ENCODE results near the gene TXNL4B.
"Not testable (repeated sequence)": the region's sequence is repeated elsewhere in the genome, so short reads cannot be mapped to it uniquely, and the experiment has no call there.

TXNL4B gene

GRCh38 chr16:72111657-72112451 is 18.4 kb upstream of the TXNL4B start:
- no peak for DNase-seq

GRCh38 chr16:72110662-72111615 is 17.5 kb upstream of the TXNL4B start:
- DNase-seq = no peak

DNA sequence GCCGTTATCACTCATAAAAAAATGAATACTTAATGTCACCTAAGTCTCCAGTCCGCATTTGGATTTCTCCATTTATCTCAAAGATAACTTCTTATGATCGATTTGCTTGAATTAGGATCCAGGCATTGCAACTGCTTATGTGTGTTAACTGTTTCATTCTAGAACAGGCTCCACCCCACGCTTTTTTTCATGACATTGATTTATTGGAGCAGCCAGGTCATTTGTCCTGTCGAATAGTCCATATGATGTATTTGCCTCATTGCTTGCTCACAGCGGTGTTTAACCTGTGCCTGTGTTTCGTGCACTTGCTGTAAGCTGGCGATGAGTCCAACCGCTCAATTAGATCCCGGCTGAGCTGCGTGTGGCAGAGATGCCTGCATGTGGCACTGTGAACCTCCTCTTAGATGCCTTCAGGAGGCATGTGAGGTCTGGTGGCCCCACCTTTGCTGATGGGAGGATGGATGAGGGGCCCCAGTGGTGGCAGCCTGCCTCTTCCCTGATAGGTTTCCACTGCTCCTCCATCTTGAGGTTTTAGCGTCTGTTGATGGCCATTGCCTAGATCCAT is 16.6 kb upstream of the TXNL4B start:
- DNase-seq = no peak

- no peak for DNase-seq
These were observed 15.9 kb upstream of the TXNL4B start for GRCh38 chr16:72109300-72109699.

DNA sequence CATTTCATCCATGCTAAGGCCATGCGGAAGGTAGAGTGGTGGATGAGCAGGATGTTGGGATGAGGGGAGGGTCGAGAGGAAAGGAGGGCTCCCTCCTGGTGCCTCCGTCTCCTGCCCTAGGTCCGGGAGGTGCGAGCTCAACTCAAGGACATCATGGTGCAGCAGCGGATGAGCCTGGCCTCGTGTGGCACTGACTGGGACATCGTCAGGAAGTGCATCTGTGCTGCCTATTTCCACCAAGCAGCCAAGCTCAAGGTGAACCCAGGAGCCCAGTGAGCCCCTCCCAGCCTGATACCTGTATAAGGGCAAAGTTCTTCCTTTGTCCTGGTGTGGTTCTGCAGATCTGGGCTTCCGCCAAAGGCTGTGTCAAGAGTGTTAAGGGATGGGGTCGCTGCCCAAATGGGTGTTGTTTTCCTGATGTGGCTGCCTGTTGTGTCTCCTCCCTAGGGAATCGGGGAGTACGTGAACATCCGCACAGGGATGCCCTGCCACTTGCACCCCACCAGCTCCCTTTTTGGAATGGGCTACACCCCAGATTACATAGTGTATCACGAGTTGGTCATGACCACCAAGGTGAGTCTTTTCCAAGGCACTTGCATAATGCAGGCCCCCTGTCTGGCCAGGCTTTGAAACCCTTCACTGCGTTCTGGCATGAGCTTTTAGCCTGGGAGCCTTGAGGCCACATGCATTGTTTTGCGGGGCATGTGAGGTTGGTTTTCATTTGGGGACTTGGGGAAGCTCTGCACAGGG is 15.1 kb upstream of the TXNL4B start:
- no peak for DNase-seq

DNA sequence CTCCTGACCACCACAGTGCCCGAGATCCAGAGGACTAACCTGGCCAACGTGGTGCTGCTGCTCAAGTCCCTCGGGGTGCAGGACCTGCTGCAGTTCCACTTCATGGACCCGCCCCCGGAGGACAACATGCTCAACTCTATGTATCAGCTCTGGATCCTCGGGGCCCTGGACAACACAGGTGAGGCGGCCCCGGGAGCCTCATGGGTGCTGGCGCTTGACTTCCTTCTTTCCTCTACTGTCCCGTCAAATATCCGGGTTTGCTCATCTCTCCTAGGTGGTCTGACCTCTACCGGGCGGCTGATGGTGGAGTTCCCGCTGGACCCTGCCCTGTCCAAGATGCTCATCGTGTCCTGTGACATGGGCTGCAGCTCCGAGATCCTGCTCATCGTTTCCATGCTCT is 14.0 kb upstream of the TXNL4B start:
- DNase-seq = no peak

GRCh38 chr16:72105978-72106377 is 12.6 kb upstream of the TXNL4B start:
- DNase-seq = no peak

- DNase-seq = no peak
These were observed 11.5 kb upstream of the TXNL4B start for GRCh38 chr16:72104905-72105304.

- DNase-seq = no peak
These were observed 7.8 kb upstream of the TXNL4B start for GRCh38 chr16:72101195-72101594.

DNA sequence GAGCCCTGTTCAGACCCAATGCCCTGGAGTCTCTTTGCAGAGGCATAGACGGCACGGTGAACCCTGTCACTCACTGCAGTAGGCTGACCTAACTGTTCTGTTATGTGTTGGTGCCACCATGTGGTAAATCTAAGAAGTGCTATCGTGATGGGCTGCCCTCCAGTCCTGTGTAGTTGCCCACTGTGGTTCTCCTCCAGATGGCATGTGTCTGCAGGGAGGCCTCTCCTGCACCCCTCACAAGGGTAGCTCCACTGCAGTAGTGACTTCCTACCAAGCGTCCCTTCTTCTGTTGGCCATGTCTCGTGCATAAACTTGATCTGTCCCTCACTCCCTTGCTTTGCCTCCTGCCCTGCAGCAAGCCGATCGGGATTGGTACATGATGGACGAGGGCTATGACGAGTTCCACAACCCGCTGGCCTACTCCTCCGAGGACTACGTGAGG is 6.0 kb upstream of the TXNL4B start:
- peak; percentile 3 to 21 for DNase-seq

- no peak for DNase-seq
These were observed 5.5 kb upstream of the TXNL4B start for GRCh38 chr16:72098936-72099335.

DNA sequence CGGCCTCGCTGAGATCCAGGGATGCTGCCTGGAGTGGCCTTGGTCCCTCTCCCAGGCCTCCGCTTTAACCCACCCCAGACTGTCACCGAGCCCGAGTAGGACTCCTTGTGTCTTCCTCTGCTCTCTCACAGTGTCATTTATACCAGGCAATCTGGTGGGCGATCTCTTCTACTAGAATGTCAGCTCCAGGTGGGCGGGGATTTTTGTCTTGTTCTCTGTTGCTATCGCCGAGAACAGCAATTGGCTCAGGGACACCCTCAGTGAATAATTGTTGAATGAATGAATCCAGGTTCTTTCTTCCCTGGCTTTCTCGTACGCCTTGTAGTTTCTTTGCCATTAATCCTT is 818 bp upstream of the TXNL4B start:
- no peak for DNase-seq

- DNase-seq = peak in 1 of 2 experiments; percentile 29
These were observed 480 bp downstream of the TXNL4B start for GRCh38 chr16:72092832-72093447.

DNA sequence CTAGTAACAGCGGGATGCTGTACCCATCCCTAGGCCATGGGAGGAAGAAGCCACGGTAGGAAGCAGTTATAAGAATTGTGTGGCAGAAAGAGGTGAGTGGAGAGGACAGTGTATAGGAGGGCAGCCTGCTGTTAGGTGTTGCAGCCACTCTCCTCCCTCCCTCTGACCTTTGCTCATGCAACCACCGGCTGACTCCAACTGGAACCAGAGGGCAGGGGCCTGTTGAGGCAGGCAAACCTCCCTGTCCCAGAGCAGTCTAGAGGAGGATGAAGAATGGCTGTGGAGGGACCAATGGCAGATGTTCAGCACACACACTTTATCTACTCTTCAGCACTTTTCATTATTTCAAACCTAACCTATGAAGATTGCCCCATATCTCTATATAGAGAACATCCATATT is 2.2 kb downstream of the TXNL4B start:
- DNase-seq = no peak

- DNase-seq = no peak
These were observed 8.4 kb downstream of the TXNL4B start for GRCh38 chr16:72085002-72085401.

DNA sequence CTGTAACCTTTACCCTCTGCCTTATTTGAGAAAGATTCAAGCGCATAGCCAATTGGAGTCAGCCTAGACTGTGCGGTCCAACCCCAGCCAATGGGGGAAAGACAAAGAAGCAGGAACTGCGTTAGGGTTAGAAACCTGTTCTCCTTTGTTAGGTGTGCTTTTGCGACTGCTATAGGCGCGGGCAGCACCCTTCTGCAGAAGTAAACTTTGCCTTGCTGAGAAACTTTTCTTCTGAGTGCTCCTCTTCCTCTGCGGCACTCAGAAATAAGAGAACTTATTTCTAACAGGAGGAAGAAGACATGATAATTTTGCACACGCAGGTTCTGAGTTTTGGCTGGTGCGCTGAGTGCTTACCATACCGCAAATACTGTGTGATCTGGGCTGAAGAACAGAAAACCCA is 9.0 kb downstream of the TXNL4B start:
- DNase-seq = no peak

- DNase-seq = no peak
These were observed 9.5 kb downstream of the TXNL4B start for GRCh38 chr16:72083778-72084404.

GRCh38 chr16:72076991-72077706 is 16.3 kb downstream of the TXNL4B start:
- not testable (repeated sequence) for DNase-seq

GRCh38 chr16:72075067-72075466 is 18.4 kb downstream of the TXNL4B start:
- DNase-seq = not testable (repeated sequence)

GRCh38 chr16:72073560-72074230 is 19.7 kb downstream of the TXNL4B start:
- DNase-seq = no peak

All from NCI-H446 (cell line).